Muscle layer of duodenum (tissue), 2 donors: Measurements from ENCODE around the gene PRLH.

Source experiments
- H3K27ac ChIP-seq: one replicate; pipeline ENCODE4 v1.7.0; 2013; ENCODE audit warnings: mild to moderate bottlenecking, low read length
- H3K27me3 ChIP-seq: one replicate; pipeline ENCODE4 v1.7.0; 2013; ENCODE audit warnings: low read depth, mild to moderate bottlenecking, control low read depth, low read length
- H3K36me3 ChIP-seq, 2 donors: one replicate each; pipeline ENCODE4 v1.7.0; 2013; ENCODE audit warnings: low read length in 2 of 2, control low read depth in 1 of 2, mild to moderate bottlenecking in 1 of 2; ENCODE audit not compliant: insufficient read depth in 2 of 2, control insufficient read depth in 1 of 2
- H3K4me1 ChIP-seq, 2 donors: one replicate each; pipeline ENCODE4 v1.7.0; 2013; ENCODE audit warnings: low read length in 2 of 2, mild to moderate bottlenecking in 2 of 2, control low read depth in 1 of 2, moderate library complexity in 1 of 2; ENCODE audit not compliant: insufficient read depth in 2 of 2, control insufficient read depth in 1 of 2
- H3K4me3 ChIP-seq, 2 donors: one replicate each; pipeline ENCODE4 v1.7.0; 2013; ENCODE audit warnings: low read length in 2 of 2, low read depth in 1 of 2, mild to moderate bottlenecking in 1 of 2
- H3K9me3 ChIP-seq, 2 donors: one replicate each; pipeline ENCODE4 v1.7.0; 2013; ENCODE audit warnings: low read length in 2 of 2, control low read depth in 1 of 2, mild to moderate bottlenecking in 1 of 2; ENCODE audit not compliant: control insufficient read depth in 1 of 2
- donor health status: healthy.

The PRLH gene

GRCh38 chr2:237530472-237531433 is 35.6 kb upstream of the PRLH start:
- Histone ChIP-seq H3K4me3 (no peak overlapping the region), H3K4me1 (no peaks in the 10 kb centered on the region), H3K27me3 (no peaks in the 10 kb centered on the region), H3K36me3 (no peaks in the 10 kb centered on the region), H3K9me3 (no peaks in the 10 kb centered on the region), H3K27ac (no peak overlapping the region)

- Histone ChIP-seq H3K36me3 (no peaks in the 10 kb centered on the region), H3K4me1 (no peaks in the 10 kb centered on the region), H3K4me3 (no peak overlapping the region), H3K27ac (no peak overlapping the region), H3K9me3 (no peaks in the 10 kb centered on the region), H3K27me3 (no peaks in the 10 kb centered on the region)
Observed at GRCh38 chr2:237532160-237532559, 34.2 kb upstream of the PRLH start.

- no peak overlapping the region for H3K4me3 ChIP-seq
- H3K36me3 ChIP-seq, result no peaks in the 10 kb centered on the region
- no peak overlapping the region for H3K27ac ChIP-seq
- H3K27me3 ChIP-seq, result no peaks in the 10 kb centered on the region
- H3K4me1 ChIP-seq, result no peaks in the 10 kb centered on the region
- no peaks in the 10 kb centered on the region for H3K9me3 ChIP-seq
Observed at GRCh38 chr2:237533668-237534161, 32.7 kb upstream of the PRLH start.

GRCh38 chr2:237534380-237534779 is 32.0 kb upstream of the PRLH start:
- Histone ChIP-seq H3K36me3 (no peaks in the 10 kb centered on the region), H3K27me3 (no peaks in the 10 kb centered on the region), H3K9me3 (no peaks in the 10 kb centered on the region), H3K27ac (no peak overlapping the region), H3K4me3 (no peak overlapping the region), H3K4me1 (no peaks in the 10 kb centered on the region)

- Histone ChIP-seq H3K4me1 (no peaks in the 10 kb centered on the region), H3K9me3 (no peaks in the 10 kb centered on the region), H3K27ac (no peak overlapping the region), H3K4me3 (no peak overlapping the region), H3K27me3 (no peaks in the 10 kb centered on the region), H3K36me3 (no peaks in the 10 kb centered on the region)
Observed at GRCh38 chr2:237535385-237536082, 30.8 kb upstream of the PRLH start.

- no peak overlapping the region for H3K27ac ChIP-seq
- H3K4me1 ChIP-seq, result no peaks in the 10 kb centered on the region
- no peaks in the 10 kb centered on the region for H3K9me3 ChIP-seq
- H3K27me3 ChIP-seq, result no peaks in the 10 kb centered on the region
- no peak overlapping the region for H3K4me3 ChIP-seq
- H3K36me3 ChIP-seq, result no peaks in the 10 kb centered on the region
Observed at GRCh38 chr2:237536083-237536415, 30.3 kb upstream of the PRLH start.

- no peaks in the 10 kb centered on the region for H3K9me3 ChIP-seq
- H3K36me3 ChIP-seq, result no peaks in the 10 kb centered on the region
- no peaks in the 10 kb centered on the region for H3K4me1 ChIP-seq
- no peak overlapping the region for H3K27ac ChIP-seq
- no peaks in the 10 kb centered on the region for H3K27me3 ChIP-seq
- no peak overlapping the region for H3K4me3 ChIP-seq
Observed at GRCh38 chr2:237536617-237537016, 29.8 kb upstream of the PRLH start.

- Histone ChIP-seq H3K4me1 (no peaks in the 10 kb centered on the region), H3K36me3 (no peaks in the 10 kb centered on the region), H3K27me3 (no peaks in the 10 kb centered on the region), H3K27ac (no peak overlapping the region), H3K4me3 (no peak overlapping the region), H3K9me3 (no peaks in the 10 kb centered on the region)
Observed at GRCh38 chr2:237538001-237538720, 28.2 kb upstream of the PRLH start.

GRCh38 chr2:237538901-237539300 is 27.5 kb upstream of the PRLH start:
- no peaks in the 10 kb centered on the region for H3K4me1 ChIP-seq
- no peaks in the 10 kb centered on the region for H3K9me3 ChIP-seq
- H3K27ac ChIP-seq, result no peak overlapping the region
- no peaks in the 10 kb centered on the region for H3K36me3 ChIP-seq
- no peak overlapping the region for H3K4me3 ChIP-seq
- H3K27me3 ChIP-seq, result no peaks in the 10 kb centered on the region

GRCh38 chr2:237539681-237540080 is 26.7 kb upstream of the PRLH start:
- no peak overlapping the region for H3K4me3 ChIP-seq
- no peaks in the 10 kb centered on the region for H3K27me3 ChIP-seq
- H3K36me3 ChIP-seq, result no peaks in the 10 kb centered on the region
- no peaks in the 10 kb centered on the region for H3K4me1 ChIP-seq
- H3K27ac ChIP-seq, result no peak overlapping the region
- H3K9me3 ChIP-seq, result no peaks in the 10 kb centered on the region

- Histone ChIP-seq H3K27me3 (no peaks in the 10 kb centered on the region), H3K4me1 (no peaks in the 10 kb centered on the region), H3K27ac (no peak overlapping the region), H3K36me3 (no peaks in the 10 kb centered on the region), H3K4me3 (no peak overlapping the region), H3K9me3 (no peaks in the 10 kb centered on the region)
Observed at GRCh38 chr2:237540223-237540775, 26.1 kb upstream of the PRLH start.
